Stimulated activated CD8-positive, alpha-beta memory T cell treated with anti-CD3 and anti-CD28 coated beads, Interleukin-12 subunit alpha, Interleukin-12 subunit beta, amount 100 ng/mL, for 24 hours (primary cell): ENCODE results near the gene DBNL.

Experiments used
- DNase-seq: peaks from one replicate; pipeline ENCODE4 v3.0.0-alpha.2; 2020; ENCODE audit errors: extremely low read depth

DBNL gene

DNA sequence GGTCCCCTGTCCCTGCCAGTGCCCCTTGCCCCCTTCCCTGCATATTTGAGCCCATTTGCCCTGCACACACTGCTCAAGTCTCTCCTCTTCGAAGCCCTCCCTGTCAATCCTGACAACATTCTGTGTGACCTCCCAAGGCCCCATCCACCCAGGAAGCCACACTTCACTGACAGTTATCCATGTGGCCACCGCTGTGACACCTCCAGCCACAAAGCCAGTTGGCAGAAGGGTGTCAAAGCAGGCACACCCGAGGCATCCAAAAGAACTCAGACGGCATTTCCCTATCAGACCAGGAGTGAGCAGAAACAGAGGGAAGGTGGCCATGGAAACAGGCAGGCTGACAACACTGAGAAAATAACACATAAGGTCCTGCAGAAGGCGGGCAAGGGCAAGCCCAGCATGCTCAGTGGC, 33.2 kb downstream of the DBNL start:
- DNase-seq = no peak

DNA sequence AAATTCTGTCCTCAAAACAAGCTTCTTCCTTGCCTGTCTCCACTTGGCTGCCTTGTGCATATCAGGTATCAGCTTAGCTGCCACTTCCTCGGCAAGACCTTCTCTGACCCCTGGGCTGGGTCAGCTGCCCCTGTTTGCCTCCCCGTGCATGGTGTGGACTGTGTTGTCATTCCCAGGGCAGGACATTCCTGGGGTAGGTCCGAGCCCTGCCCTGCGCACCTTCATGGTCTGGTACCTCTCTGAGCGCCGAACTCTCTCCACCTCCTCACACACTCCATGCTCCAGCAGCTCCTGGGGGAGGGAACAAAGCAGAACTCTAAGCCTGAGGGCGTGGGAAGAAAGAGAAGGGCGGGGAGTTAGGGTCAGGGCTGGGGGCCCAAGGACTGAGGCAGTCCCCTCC, 34.0 kb downstream of the DBNL start:
- DNase-seq = no peak

DNA sequence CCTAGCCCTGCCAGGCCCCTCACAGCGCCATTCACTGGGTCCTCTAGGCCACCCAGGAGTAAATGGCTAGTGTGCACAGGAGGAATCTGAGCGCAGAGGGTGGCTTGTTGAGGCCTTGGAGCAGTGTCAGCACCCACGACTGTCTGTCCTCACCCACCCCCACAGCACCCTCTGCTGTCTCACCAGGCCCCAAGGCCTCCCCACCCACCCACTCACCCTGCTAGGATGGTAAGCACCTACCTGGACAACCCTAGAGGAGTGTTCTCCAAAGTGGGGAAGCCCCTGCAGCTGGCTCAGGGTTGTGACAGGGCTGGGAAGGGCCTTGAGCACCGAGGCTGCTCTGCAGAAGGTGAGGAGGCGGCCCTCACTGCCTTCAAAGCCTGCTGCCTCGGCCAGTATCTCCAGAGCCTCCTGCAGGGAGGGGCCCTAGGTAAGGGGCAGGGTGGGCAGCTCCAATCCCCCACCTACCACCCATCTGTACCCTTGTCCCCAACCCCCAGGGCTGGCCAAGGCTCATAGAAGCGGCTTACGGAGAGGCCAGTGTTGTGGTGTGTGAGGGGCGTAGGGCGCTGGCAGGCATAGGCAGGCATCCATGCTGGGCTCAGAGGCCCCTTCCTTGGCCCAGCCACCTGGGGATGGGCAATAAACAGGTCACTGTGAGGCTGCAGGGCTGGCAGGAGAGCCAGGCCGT, 35.0 kb downstream of the DBNL start:
- no peak for DNase-seq

DNA sequence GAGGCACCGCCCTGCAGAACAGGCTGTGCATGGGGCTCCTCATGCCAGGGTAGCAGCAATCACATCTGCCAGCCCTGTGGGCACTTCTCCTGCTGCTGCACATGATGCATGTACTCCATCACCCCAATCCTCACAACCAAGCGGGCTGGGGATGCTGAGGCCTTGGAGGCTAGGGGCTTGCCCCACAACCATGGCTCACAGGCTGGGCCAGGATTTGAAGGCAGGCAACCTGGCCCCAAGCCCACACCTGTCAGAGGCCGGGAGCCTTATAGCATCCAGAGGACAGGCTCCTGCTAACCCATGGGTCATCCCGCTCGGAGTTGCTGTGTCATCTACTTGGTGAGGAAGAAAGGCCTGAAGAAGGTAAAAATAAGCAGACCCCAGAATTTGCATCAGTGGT, 35.6 kb downstream of the DBNL start:
- DNase-seq = no peak

DNA sequence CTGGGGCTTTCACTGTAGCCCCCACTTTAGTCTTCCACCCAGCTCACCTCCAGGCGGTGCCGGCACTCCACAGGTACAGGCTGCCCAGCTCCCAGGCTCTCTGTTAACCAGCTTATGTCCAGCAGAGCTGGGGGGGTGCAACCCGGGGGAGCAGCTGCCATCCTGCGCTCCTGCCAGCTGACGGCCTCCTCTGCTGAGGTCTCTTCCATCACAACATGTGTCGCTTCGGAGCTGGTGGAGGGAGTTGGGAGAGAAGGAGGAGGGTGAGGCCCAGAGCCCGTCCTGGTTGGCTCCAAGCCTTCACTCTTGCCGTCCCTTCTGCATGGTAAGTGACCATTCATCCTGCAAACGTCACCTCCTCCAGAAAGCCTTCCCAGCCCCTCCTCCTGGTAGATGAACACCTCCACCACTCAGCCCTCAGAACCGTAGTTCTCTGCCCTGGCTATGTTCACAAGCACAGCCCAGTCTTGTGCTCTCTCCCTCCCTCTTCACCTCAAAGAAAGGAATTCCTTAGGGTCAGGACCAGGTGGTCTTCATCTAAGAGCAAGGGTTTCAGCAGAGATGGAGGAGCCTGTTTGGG, 36.3 kb downstream of the DBNL start:
- no peak for DNase-seq

DNA sequence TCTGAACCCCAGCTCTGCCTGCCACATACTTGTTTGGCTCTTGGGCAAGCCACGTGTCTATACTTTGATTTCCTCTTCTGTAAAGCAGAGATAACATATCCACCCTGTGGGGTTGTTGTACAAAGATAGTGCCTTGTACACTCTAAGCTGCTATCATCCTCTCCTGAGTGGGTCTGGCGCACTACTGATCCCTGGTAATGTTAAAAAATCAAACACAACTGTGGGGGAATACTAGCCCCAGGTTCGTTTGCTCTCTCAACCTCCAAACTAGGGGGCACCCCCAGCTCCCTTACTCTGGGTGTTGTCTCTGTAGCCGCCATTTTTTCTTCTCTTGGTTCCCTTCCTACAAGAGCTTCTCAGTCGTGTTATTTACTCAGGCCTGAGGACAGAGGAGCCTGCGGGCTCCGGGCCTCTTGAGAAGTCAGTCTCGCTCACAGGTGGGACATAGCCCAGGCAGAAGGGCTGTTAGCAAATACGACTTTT, 36.8 kb downstream of the DBNL start:
- no peak for DNase-seq

DNA sequence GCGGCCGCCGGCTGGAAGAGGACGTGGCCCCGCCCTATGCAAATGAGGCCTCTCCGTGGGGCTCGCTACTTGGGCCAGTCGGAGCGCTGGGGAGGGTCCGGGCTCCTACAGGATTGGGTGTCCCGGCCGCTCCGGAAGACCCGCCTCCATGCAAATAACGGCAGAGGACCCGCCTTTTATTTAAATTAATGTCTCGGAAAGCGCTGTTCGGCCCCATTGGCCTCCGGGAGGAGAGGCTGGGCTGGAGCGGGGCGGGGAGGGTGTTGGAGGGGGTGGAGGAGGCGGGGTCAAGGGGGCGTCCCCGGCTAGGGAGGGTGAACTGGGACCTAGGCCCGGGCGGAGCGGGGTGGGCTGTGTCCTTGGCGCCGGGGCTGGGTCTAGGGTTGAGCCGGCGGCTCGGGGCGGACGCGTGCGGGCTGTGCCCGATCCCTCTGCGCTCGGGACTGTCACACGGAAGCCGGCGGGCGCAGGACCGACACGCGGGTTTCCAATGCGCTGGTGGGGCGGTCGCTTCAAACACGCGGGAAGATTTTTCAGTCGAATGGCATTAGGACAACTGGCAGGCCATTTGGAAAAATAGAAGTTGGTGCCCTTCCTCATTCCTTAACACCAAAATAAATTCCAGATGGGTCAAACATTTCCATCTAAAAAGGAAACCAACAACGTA, 38.2 kb downstream of the DBNL start:
- peak; percentile 98 for DNase-seq

DNA sequence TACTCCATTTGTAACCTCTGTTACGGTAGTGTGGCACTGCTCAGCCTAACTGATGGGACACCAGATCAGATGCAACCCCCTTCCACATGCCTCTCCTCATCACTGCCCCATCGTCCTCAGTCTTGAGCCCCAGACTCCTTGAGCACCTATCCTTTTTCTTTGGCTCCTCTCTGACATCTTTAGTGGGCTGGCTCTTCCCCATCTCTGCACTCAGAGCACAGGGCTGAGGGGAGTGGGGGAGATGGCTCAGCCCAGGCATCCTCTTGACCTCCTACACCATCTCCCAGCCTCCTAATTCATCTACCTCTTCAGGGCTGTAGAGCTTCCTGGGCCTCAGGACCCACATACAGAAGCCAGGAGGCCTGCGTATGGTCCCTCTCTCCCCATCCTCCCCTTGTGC, 39.3 kb downstream of the DBNL start:
- DNase-seq = no peak

DNA sequence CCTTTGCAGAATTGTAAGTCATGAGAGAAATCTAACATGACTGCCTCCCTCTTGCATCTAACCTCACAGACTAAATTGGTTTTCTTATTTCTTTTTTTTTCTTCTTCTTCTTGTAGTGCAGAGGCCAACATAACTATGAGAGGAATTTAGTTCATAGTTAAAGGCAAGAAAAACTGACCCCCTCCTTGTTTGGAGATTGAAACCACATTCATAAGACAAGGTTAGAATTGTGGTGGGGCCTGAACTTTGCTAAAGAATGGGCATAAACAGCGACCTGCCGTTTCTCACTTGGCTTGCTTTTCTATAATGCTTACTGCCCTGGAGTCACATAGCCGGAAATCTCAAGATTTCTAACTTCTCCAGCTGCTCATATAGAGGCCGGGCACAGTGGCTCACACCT, 40.2 kb downstream of the DBNL start:
- no peak for DNase-seq

DNA sequence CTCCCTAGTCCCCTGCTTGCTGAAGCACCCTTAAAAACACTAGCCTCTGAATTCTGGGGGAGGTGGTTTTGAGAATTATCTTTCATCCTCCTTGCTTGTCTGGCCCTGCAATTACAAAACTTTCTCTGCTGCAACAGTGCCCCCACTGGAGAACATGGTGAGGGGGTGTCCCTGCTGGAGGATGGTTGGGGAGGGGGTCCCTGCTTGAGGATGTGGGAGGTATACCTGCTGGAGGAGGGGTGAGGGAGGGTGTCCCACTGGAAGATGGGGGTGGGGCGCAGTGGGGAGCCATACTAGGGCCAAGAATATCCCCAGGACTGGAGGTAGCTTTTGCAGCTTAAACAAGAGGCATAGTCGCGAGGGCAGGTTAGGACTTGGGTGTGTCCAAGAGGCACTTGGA, 41.0 kb downstream of the DBNL start:
- DNase-seq = no peak

DNA sequence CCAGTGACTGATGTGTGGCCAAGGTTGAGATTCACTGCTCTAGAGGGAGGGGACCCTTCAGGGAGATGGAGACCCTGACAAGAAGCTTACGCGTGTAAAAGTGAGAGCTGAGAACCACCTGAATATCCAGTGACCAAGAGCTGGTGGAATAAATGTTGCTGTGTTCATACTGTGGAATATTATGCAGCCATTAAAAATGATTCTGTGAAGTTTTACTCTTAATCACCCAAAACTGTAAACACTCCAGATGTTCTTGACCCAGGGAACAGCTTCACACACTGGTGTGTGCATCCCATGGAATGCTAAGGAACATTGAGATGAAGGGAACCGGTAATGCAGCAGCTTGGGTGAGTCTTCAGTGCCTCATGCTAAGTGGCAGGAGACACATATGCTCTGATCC, 42.1 kb downstream of the DBNL start:
- DNase-seq = no peak

DNA sequence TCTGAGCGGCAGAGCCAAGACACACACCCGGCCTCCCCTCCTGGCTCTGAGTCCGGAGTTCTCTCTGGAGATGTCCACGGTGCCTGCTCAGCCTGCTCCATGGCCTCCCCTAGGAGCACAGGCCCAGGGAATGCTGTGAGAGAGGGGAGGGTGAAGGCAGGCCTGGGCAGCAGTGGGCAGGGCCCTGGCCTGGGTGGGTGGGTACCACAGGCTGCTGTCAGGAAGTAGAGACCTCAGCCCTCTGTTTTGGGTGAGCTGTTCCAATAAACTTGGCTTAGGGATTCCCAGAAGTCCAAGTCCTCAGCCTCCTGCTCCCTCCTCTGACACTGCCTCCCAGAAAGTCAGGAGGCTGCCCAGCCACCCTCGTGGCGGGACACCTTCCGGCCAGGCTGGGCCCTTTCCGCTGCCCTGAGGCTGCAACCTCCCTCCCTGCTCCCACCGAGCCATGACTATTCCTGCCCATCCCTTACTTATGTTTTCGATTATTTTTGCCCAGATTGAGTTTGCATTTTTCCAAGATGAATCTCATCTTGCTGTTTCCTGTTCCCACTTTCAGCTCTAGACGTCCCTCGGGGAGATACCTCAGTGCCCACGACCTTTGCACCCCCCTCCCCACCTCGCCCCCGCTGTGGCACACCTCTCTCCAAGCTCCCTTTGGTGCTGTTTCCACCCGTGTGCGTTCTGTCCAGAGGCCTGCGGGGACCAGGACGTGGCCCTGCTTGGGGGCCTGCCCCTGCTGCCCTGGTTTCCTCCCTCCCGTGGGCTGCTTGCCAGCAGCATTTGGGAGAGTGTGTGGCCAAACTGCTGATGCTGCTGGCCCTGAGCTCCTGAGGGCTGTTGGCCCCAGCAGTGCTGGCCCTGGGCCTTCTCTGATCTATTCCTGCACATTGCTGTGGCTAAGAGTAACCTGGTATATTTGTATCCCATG, 43.7 kb downstream of the DBNL start:
- DNase-seq = no peak

DNA sequence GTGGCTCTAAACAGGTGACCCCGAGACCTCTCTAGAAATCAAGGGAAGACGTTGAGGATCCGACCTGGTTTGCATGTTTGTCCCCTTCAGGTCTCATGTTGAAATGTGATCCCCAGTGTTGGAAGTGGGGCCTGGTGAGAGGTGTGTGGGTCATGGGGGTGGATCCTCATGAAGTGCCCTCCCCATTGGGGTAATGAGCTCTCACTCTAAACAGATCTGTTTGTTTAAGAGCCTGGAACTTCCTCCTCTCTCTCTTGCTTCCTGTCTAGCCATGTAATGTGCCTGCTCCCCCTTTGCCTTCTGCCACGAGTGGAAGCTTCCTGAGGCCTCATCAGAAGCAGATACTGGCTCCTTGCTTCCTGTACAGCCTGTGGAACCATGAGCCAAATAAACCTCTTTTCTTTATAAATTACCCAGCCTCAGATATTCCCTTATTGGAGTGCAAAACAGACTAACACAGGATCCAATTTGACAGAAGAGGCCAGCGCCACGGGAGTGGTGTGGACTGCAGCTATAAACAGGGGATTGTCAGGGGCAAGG, 48.7 kb downstream of the DBNL start:
- DNase-seq = no peak

DNA sequence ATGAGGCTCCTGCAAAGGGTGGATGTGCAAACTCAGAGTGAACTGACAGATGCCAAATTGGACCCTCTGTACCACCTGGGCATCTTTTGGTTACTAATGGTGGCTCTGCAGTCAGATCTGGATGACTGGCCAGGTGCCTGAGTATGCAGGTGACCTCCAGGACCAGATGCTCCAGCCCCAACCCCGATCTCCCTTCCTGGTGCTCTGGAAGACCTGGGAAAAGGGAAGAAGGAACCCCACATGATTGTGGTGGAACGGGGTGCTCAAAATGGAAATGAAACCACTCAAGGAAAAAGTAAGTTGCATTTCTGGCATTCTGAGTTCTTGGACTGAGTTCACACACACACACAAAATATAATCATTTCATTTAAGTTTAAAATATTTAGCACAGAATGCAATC, 49.9 kb downstream of the DBNL start:
- DNase-seq = no peak

DNA sequence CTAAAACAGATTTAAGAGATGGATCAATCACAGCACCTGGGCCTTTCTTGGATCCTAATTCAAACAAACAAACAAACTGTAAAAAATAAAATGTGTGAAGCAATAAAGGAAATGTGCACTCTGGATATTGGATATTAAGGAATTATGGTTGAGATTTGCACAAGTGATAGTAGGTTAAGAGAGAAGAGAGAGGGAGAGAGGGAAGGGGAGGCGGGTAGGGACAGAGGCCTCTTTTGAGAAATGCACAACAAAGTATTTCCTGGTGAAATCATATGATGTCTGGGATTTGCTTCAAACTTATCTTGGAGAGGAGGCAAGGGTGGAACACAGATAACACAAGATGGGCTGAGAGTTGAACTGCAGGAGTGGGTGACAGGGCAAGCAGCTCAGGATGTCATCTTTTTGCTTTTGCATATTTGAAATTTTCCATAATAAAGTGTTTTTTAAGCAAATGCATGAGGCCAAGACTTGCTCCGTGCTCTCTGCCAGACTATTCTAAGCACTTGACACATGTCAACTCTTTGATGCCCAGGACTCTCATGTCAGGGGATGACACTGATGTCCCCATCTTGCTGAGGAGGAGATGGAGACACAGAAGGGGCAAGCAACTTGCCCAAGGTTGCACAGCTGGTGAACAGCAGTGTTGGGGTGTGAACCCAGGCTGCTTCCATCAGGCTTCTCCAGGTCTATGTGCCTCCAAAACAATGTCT, 50.5 kb downstream of the DBNL start:
- no peak for DNase-seq

DNA sequence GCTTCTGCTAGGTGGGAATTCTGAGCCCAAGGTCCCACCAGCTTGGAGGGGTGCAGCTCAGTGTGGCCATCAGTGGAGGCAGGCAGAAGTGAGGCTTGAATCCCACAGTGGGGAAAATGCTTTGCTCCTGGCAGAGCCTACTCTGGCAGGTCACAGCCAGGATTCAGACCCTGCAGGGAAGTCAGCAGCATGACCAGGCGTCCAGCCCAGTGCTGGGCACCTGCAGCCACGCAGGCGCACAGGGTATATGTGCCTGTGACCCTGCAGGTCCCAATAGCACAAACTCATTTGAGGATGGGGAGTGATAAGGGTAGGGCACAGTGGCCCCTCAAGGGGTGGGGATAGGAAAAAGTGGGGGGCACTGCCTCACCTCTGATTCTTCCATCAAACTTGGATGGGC, 51.3 kb downstream of the DBNL start:
- DNase-seq = no peak

DNA sequence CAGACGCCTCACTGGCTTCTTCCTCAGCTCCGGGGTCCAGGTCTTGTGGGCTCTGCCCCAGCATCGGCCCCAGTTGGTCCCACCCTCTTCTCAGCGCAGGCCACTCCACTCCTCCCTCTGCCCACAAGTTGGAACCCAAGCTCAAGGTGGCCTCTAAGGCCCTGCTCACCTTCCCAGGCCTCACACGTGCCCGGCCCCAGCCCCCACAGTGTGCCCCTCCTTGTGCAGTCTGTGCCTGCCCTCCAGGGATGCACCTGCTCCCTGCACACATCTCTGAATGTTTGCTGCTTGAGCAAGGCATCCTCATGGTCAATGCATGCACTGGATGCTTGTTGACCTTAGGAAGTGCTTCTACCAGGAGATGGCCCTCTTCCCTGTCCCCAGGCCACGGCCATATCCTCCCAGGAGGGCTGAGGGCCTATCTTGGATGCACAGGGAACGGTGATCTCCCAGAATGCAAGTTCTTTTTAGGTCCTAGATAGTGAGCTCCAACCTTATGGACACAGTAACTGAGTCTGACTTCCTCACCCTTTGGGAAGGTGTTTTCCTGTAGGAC, 51.9 kb downstream of the DBNL start:
- DNase-seq = no peak

DNA sequence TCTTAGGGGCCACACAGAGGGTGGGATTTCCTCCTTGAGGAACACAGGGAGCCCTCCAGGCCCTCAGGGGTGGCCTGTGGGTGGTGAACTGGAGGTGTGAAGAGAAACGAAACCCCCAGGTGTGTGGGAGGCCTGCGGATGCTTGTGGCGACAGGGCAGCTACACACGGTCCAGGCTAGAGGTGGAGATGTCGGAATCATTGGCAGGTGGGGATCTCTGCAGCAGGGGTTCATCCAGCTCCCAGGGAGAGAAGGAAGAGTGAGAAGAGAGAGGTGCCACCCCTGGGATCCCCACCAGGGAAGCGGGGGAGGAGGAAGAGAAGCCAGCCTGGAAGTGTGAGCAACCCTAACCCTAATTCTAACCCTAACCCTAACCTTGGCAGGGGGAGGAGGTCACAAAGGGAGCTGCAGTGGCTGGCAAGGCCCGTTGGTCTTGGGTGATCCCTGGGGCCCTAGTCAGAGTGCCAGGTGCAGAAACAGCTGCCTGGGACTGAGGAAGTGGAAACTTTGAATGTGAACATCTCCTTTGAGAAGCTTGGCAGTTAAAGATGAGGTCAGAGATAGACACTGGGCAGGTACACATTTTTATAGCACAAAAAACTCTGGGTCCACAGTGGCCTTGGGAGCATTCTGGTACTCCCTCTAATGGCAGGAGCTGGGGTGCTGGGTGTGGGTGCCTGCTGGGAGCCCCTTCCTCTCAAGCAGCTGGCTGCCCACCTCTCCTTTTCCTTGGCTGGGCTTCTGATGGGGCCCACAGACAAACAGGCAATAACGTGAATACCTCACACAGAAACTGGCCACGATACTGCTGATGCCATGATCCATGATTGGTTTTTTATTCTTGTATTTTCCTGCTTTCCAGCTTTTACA, 52.8 kb downstream of the DBNL start:
- DNase-seq = no peak

DNA sequence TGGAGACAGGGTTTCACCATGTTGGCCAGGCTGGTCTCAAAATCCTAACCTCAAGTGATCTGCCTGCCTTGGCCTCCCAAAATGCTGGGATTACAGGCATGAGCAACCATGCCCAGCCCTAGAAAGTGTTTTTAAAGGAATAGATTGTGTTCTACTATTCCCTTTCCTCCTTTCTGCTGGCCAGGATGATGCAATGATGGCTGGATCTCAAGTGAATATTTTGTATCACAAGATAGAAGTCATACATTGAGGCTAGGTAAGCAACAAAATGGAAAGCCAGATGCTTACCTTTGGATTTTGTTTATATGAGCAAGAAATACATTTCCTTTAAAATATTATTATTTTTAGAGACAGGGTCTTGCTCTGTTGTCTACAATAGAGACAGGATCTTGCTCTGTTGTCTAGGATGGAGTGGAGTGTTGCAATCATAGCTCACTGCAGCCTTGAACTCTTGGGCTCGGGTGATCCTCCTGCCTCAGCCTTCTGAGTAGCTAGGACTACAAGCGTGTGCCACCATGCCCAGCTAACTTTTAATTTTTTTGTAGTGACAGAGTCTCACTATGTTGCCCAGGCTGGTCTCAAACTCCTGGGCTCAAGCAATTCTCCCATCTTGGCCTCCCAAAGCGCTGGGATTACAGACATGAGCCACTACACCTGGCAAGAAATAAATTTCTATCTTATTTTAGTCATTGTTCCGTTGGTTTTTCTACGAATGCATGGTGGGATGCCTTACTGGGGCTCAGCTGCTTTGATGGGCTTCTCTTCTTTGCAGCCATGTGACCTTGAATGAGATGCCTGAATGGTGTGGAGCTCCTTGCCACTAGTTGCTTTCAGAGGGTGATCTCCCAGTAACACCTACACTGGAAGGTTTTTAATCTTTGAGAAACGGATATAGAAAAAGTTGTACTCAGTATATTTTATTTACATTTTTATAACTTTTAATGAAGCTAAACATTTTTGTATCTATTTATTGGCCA, 53.9 kb downstream of the DBNL start:
- DNase-seq = no peak
